ENCODE data around the gene DPEP1.

Gene DPEP1

GRCh38 chr16:89599902-89600301, 13.5 kb upstream of the DPEP1 start:
- DNase-seq, result no peak

- DNase-seq, result no peak
Observed at GRCh38 chr16:89600427-89600826, 13.0 kb upstream of the DPEP1 start.

GRCh38 chr16:89600956-89601355, 12.5 kb upstream of the DPEP1 start:
- DNase-seq, result no peak

- DNase-seq, result no peak
Observed at GRCh38 chr16:89601906-89602272, 11.6 kb upstream of the DPEP1 start.

GRCh38 chr16:89602273-89602951, 11.0 kb upstream of the DPEP1 start:
- peak; percentile 70 to 77 for DNase-seq

GRCh38 chr16:89602952-89603590, 10.4 kb upstream of the DPEP1 start:
- DNase-seq, result no peak

- no peak for DNase-seq
Observed at GRCh38 chr16:89604764-89605163, 8.7 kb upstream of the DPEP1 start.

GRCh38 chr16:89605186-89605970, 8.1 kb upstream of the DPEP1 start:
- DNase-seq, result no peak

GRCh38 chr16:89606006-89606405, 7.4 kb upstream of the DPEP1 start:
- DNase-seq, result no peak

- no peak for DNase-seq
Observed at GRCh38 chr16:89607453-89607852, 6.0 kb upstream of the DPEP1 start.

- no peak for DNase-seq
Observed at GRCh38 chr16:89607937-89608740, 5.3 kb upstream of the DPEP1 start.

- no peak for DNase-seq
Observed at GRCh38 chr16:89610108-89610453, 3.4 kb upstream of the DPEP1 start.

GRCh38 chr16:89612415-89613166, 851 bp upstream of the DPEP1 start:
- no peak for DNase-seq

GRCh38 chr16:89613954-89614459, 565 bp downstream of the DPEP1 start:
- DNase-seq, result no peak

GRCh38 chr16:89615176-89615575, 1.7 kb downstream of the DPEP1 start:
- DNase-seq, result no peak

GRCh38 chr16:89615596-89616090, 2.2 kb downstream of the DPEP1 start:
- peak in 1 of 2 donors; percentile 31 for DNase-seq

GRCh38 chr16:89616623-89617022, 3.2 kb downstream of the DPEP1 start:
- no peak for DNase-seq

GRCh38 chr16:89617036-89617435, 3.6 kb downstream of the DPEP1 start:
- no peak for DNase-seq

GRCh38 chr16:89618109-89618998, 4.9 kb downstream of the DPEP1 start:
- no peak for DNase-seq

- no peak for DNase-seq
Observed at GRCh38 chr16:89619840-89620239, 6.4 kb downstream of the DPEP1 start.

GRCh38 chr16:89620406-89620841, 7.0 kb downstream of the DPEP1 start:
- no peak for DNase-seq

Data from stimulated activated CD4-positive, alpha-beta T cell treated with anti-CD3 and anti-CD28 coated beads, Interleukin-2, amount 100 ng/mL, for 24 hours (primary cell).